Fibroblast of pulmonary artery (primary cell): ENCODE data around the gene CMA1.

ENCODE experiments used
- DNase-seq: peaks from one replicate; pipeline ENCODE4 v3.0.0-alpha.2; 2010; ENCODE audit warnings: low read depth
- H3K4me3 ChIP-seq: replicated peaks from 2 replicates; pipeline ENCODE4 v1.5.1; 2011; ENCODE audit warnings: low read depth, mild to moderate bottlenecking, control low read depth, low read length, moderate library complexity
- CTCF ChIP-seq: IDR thresholded peaks from 2 replicates; pipeline ENCODE4 v1.5.1; 2011; ENCODE audit warnings: mild to moderate bottlenecking, control low read depth, low read length, inconsistent platforms; ENCODE audit errors: missing control alignments

CMA1 gene

GRCh38 chr14:24463884-24464785 is 43.9 kb downstream of the CMA1 start:
- H3K4me3 ChIP-seq = no peak overlapping the region
- TF ChIP-seq CTCF = no peak
- DNase-seq = no peak

GRCh38 chr14:24463017-24463883 is 44.8 kb downstream of the CMA1 start:
- no peak overlapping the region for H3K4me3 ChIP-seq
- TF ChIP-seq CTCF = no peak
- DNase-seq = no peak

- TF ChIP-seq CTCF = no peak
- DNase-seq = no peak
- H3K4me3 ChIP-seq = no peak overlapping the region
These were observed 46.7 kb downstream of the CMA1 start for GRCh38 chr14:24461336-24461735.

GRCh38 chr14:24459331-24459730 is 48.7 kb downstream of the CMA1 start:
- H3K4me3 ChIP-seq = no peak overlapping the region
- DNase-seq = no peak
- no peak for TF ChIP-seq CTCF

- no peak for DNase-seq
- H3K4me3 ChIP-seq = no peak overlapping the region
- TF ChIP-seq CTCF = no peak
These were observed 49.3 kb downstream of the CMA1 start for GRCh38 chr14:24458736-24459135.

- H3K4me3 ChIP-seq = no peak overlapping the region
- no peak for TF ChIP-seq CTCF
- no peak for DNase-seq
These were observed 51.1 kb downstream of the CMA1 start for GRCh38 chr14:24456980-24457379.
